ENCODE measurements around the gene G3BP2.

- TF ChIP-seq CTCF (conservative IDR thresholded peaks at IDR 0.05) (no peak), EZH2 (IDR thresholded peaks at IDR 0.05; ENCODE audit: low read depth) (no peak)
Measured at GRCh38 chr4:75672461-75673026, 667 bp downstream of the G3BP2 start.

Data from PC-9 (cell line).